ENCODE results near the gene EIF3M.
A peak's percentile ranks its signal among the peaks of the same experiment; 100 is the strongest.
"Not testable (repeated sequence)": the region's sequence is repeated elsewhere in the genome, so short reads cannot be mapped to it uniquely, and the experiment has no call there.

The EIF3M gene

GRCh38 chr11:32606220-32606619 lies 22.6 kb downstream of the EIF3M start:
- in situ Hi-C loops (cut with MboI; ENCODE audit: low sequenced_read_pairs, unreplicated experiment): no loop called here
- TF ChIP-seq, protein P1, sequence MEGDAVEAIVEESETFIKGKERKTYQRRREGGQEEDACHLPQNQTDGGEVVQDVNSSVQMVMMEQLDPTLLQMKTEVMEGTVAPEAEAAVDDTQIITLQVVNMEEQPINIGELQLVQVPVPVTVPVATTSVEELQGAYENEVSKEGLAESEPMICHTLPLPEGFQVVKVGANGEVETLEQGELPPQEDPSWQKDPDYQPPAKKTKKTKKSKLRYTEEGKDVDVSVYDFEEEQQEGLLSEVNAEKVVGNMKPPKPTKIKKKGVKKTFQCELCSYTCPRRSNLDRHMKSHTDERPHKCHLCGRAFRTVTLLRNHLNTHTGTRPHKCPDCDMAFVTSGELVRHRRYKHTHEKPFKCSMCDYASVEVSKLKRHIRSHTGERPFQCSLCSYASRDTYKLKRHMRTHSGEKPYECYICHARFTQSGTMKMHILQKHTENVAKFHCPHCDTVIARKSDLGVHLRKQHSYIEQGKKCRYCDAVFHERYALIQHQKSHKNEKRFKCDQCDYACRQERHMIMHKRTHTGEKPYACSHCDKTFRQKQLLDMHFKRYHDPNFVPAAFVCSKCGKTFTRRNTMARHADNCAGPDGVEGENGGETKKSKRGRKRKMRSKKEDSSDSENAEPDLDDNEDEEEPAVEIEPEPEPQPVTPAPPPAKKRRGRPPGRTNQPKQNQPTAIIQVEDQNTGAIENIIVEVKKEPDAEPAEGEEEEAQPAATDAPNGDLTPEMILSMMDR (IDR thresholded peaks at IDR 0.05; ENCODE audit: borderline replicate concordance, control extremely low read depth, extremely low read depth, insufficient read depth, missing control alignments): no peak
- DNase-seq (ENCODE audit: low spot score): no peak

DNA sequence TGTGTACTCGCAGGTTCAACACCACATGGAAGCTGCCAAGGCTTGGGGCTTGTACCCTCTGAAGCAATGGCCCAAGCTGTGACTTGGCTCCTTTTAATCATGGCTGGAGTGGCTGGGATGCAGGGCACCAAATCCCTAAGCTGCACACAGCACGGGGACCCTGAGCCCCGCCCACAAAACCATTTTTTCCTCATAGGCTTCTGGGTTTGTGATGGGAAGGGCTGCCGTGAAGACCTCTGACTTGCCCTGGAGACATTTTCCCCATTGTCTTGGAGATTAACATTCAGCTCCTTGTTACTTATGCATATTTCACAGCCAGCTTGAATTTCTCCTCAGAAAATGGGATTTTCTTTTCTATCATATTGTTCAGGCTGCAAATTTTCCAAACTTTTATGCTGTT lies 25.2 kb downstream of the EIF3M start:
- DNase-seq (ENCODE audit: low spot score); in situ Hi-C loops (cut with MboI; ENCODE audit: low sequenced_read_pairs, unreplicated experiment): not testable (repeated sequence)

GRCh38 chr11:32610797-32611352 lies 27.2 kb downstream of the EIF3M start:
- DNase-seq (ENCODE audit: low spot score): no peak
- in situ Hi-C loops (cut with MboI; ENCODE audit: low sequenced_read_pairs, unreplicated experiment): no loop called here
- TF ChIP-seq, protein P1 (IDR thresholded peaks at IDR 0.05; ENCODE audit: borderline replicate concordance, control extremely low read depth, extremely low read depth, insufficient read depth, missing control alignments): no peak

- no peak for DNase-seq (ENCODE audit: low spot score)
- in situ Hi-C loops (cut with MboI; ENCODE audit: low sequenced_read_pairs, unreplicated experiment): no loop called here
Observed at GRCh38 chr11:32613500-32614151, 30.0 kb downstream of the EIF3M start.

DNA sequence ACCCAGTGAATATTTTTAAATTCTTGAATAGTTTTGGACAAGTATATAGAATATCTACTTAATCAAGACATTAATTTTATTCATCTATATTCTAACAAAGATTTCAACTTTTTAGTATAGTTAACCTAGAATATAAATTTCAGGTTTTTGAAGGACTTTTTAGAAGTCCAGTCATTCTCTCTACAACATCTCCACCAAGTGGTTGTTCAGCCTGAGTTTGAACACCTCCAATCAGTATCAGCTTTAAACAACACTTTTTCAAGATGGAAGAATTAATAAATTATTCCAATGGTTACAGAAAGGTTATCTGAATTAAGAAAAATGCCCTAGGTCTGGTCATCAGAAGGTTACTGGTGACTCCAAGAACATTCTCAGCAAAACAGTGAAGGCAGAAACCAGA lies 31.8 kb downstream of the EIF3M start:
- TF ChIP-seq, protein P1 (IDR thresholded peaks at IDR 0.05; ENCODE audit: borderline replicate concordance, control extremely low read depth, extremely low read depth, insufficient read depth, missing control alignments): peak; percentile 35
- DNase-seq (ENCODE audit: low spot score): peak; percentile 14
- in situ Hi-C loops (cut with MboI; ENCODE audit: low sequenced_read_pairs, unreplicated experiment): no loop called here

More at GRCh38 chr11:32613500-32614151, 30.0 kb downstream of the EIF3M start:
- TF ChIP-seq, protein P1 (IDR thresholded peaks at IDR 0.05; ENCODE audit: borderline replicate concordance, control extremely low read depth, extremely low read depth, insufficient read depth, missing control alignments): no peak

GRCh38 chr11:32616903-32617302 lies 33.3 kb downstream of the EIF3M start:
- in situ Hi-C loops (cut with MboI; ENCODE audit: low sequenced_read_pairs, unreplicated experiment): no loop called here
- DNase-seq (ENCODE audit: low spot score): no peak

GRCh38 chr11:32630844-32631243 lies 47.2 kb downstream of the EIF3M start:
- in situ Hi-C loops (cut with MboI; ENCODE audit: low sequenced_read_pairs, unreplicated experiment): no loop called here
- TF ChIP-seq, protein P1 (IDR thresholded peaks at IDR 0.05; ENCODE audit: borderline replicate concordance, control extremely low read depth, extremely low read depth, insufficient read depth, missing control alignments): no peak
- no peak for DNase-seq (ENCODE audit: low spot score)

More at GRCh38 chr11:32616903-32617302, 33.3 kb downstream of the EIF3M start:
- TF ChIP-seq, protein P1 (IDR thresholded peaks at IDR 0.05; ENCODE audit: borderline replicate concordance, control extremely low read depth, extremely low read depth, insufficient read depth, missing control alignments): no peak
